Fibroblast of lung (primary cell): ENCODE measurements around the gene CRISP1. TPM values are rescaled to one million over a fixed set of nuclear protein-coding genes. Genes with fewer than 3 reads are reported as not detected.

Experiments used
- DNase-seq, 2 donors: peaks; one replicate each; pipeline versions ENCODE4 v3.0.0 to v3.0.0-alpha.2; 2010; ENCODE audit warnings: low read depth in 2 of 2
- H2AFZ ChIP-seq: 2 replicates; pipeline ENCODE4 v1.5.1; 2012; ENCODE audit warnings: low read length, control low read depth, inconsistent platforms
- H3K27ac ChIP-seq: 2 replicates; pipeline ENCODE4 v1.5.1; 2011; ENCODE audit warnings: low read length, control low read depth; ENCODE audit not compliant: insufficient read depth
- H3K27me3 ChIP-seq: 2 replicates; pipeline ENCODE4 v1.5.1; 2011; ENCODE audit warnings: mild to moderate bottlenecking, low read length; ENCODE audit not compliant: control insufficient read depth, insufficient read depth
- H3K36me3 ChIP-seq: 2 replicates; pipeline ENCODE4 v1.5.1; 2011; ENCODE audit warnings: low read length; ENCODE audit not compliant: control insufficient read depth, insufficient read depth
- H3K4me1 ChIP-seq: 2 replicates; pipeline ENCODE4 v1.5.1; 2011; ENCODE audit warnings: low read length; ENCODE audit not compliant: control insufficient read depth, insufficient read depth; ENCODE audit errors: extremely low read depth
- H3K4me2 ChIP-seq: 2 replicates; pipeline ENCODE4 v1.5.1; 2011; ENCODE audit warnings: low read length, control low read depth; ENCODE audit not compliant: insufficient read depth; ENCODE audit errors: extremely low read depth
- H3K4me3 ChIP-seq, 4 experiments: fragments of 200-600 bp in 1 of 4; sonication (generic) in 1 of 4; replicated peaks in 1 of 4; 2 replicates each; pipeline ENCODE4 v1.5.1; 2011 to 2016; ENCODE audit warnings: low read length in 4 of 4, low read depth in 3 of 4, mild to moderate bottlenecking in 3 of 4, control low read depth in 2 of 4, inconsistent platforms in 1 of 4, mixed read lengths in 1 of 4; ENCODE audit not compliant: insufficient read depth in 1 of 4; ENCODE audit errors: control extremely low read depth in 1 of 4
- H3K79me2 ChIP-seq: 2 replicates; pipeline ENCODE4 v1.5.1; 2012; ENCODE audit warnings: mild to moderate bottlenecking, low read length, inconsistent platforms; ENCODE audit not compliant: control insufficient read depth, insufficient read depth
- H3K9ac ChIP-seq: 2 replicates; pipeline ENCODE4 v1.5.1; 2011; ENCODE audit warnings: mild to moderate bottlenecking, low read length, control low read depth; ENCODE audit not compliant: insufficient read depth
- H3K9me3 ChIP-seq: 2 replicates; pipeline ENCODE4 v1.5.1; 2012; ENCODE audit warnings: low read depth, low read length; ENCODE audit not compliant: control insufficient read depth, insufficient read depth
- H4K20me1 ChIP-seq: 2 replicates; pipeline ENCODE4 v1.5.1; 2011; ENCODE audit warnings: low read length; ENCODE audit not compliant: control insufficient read depth, insufficient read depth; ENCODE audit errors: extremely low read depth
- CTCF ChIP-seq, 2 donors: IDR thresholded peaks in 1 of 2; conservative IDR thresholded peaks in 1 of 2; 1 replicate in 1 of 2; 2 replicates in 1 of 2; pipeline ENCODE4 v1.5.1; 2011 to 2012; ENCODE audit warnings: low read length in 2 of 2, control low read depth in 1 of 2, inconsistent platforms in 1 of 2, low read depth in 1 of 2, mild to moderate bottlenecking in 1 of 2
- EZH2 ChIP-seq: IDR thresholded peaks from 2 replicates; pipeline ENCODE4 v1.5.1; 2012; ENCODE audit warnings: low read length, control low read depth, mild to moderate bottlenecking; ENCODE audit errors: missing control alignments
- polyA plus RNA-seq, 2 donors: library from polyadenylated mRNA; depleted of rRNA in 1 of 2; stranded (reverse) in 1 of 2; unstranded in 1 of 2; fragments of >200 nt; gene quantifications; 2 replicates each; pipeline ENCODE4 v1.2.1, GENCODE V29; 2011 to 2012; ENCODE audit warnings: missing spikeins in 1 of 2
- total RNA-seq: library from RNA; depleted of rRNA; stranded (reverse); fragments of >200 nt; gene quantifications from 2 replicates; pipeline ENCODE4 v1.2.1, GENCODE V29; 2014

CRISP1 gene
- total and polyA plus RNA-seq, 2 donors (not counting 1 experiment from before 2014, with no cell fraction given), result not detected

GRCh38 chr6:49906526-49906925 lies 40.2 kb upstream of the CRISP1 start:
- no peak overlapping the region for H3K4me2 ChIP-seq
- no peaks in the 10 kb centered on the region for H3K27me3 ChIP-seq
- H3K27ac ChIP-seq, result no peak overlapping the region
- H3K9ac ChIP-seq, result no peak overlapping the region
- no peaks in the 10 kb centered on the region for H4K20me1 ChIP-seq
- no peak overlapping the region for H3K4me3 ChIP-seq
- no peaks in the 10 kb centered on the region for H3K4me1 ChIP-seq
- H3K36me3 ChIP-seq, result no peaks in the 10 kb centered on the region
- DNase-seq, result peak in 1 of 2 donors; percentile 35
- no peaks in the 10 kb centered on the region for H3K9me3 ChIP-seq
- H3K79me2 ChIP-seq, result no peaks in the 10 kb centered on the region
- TF ChIP-seq CTCF (conservative IDR thresholded peaks at IDR 0.05 in 1 of 2, IDR thresholded peaks at IDR 0.05 in 1 of 2; ENCODE audit: low read depth in 1 of 2, low read length in 2 of 2), result no peak
- no peak for TF ChIP-seq EZH2
- no peak overlapping the region for H2AFZ ChIP-seq

DNA sequence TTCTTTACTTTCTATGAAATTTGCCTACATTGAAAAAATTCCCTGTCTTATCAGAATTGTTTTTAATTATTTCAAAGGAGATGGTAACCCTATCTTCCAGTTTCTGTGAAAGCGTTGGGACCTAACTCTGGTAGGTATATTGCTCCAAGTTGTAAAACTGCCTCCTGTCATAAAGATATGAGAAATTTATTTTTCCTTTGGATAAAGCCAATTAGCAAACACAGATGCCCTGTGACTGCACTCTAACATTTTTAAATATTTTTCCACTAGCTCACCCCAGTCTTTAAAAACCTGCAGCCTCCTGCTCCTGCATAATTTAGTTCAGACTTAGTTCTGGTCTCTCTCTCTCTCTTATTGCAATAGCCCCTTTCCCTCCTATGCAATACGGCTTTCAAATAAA lies 39.0 kb upstream of the CRISP1 start:
- TF ChIP-seq EZH2 (no peak), CTCF (conservative IDR thresholded peaks at IDR 0.05 in 1 of 2, IDR thresholded peaks at IDR 0.05 in 1 of 2; ENCODE audit: low read depth in 1 of 2, low read length in 2 of 2) (no peak)
- Histone ChIP-seq H3K4me1 (no peaks in the 10 kb centered on the region), H3K4me2 (no peak overlapping the region), H3K27me3 (no peaks in the 10 kb centered on the region), H3K4me3 (no peak overlapping the region), H3K27ac (no peak overlapping the region), H3K9ac (no peak overlapping the region), H4K20me1 (no peaks in the 10 kb centered on the region), H3K79me2 (no peaks in the 10 kb centered on the region), H3K36me3 (no peaks in the 10 kb centered on the region), H3K9me3 (no peaks in the 10 kb centered on the region), H2AFZ (no peak overlapping the region)
- DNase-seq, result no peak

DNA sequence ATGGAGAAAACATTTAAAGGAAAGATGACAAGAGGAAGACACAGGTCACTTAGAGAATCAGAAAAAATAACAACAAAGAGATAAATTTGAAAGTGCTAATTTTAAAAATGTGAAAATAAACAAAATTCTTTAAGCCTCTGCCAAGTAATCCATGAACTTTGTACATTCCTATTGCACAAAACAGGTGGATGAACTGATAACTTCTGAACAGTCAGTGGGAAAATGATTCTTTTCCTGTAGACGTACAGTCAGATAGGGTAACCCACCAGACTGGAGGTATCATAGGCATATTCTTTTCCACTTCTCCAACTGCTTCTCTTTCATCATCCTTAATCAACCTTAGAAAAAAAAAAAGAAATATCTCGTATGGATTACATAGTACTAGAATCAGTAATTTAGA lies 36.5 kb upstream of the CRISP1 start:
- Histone ChIP-seq H3K9me3 (no peaks in the 10 kb centered on the region), H3K4me2 (no peak overlapping the region), H3K36me3 (no peaks in the 10 kb centered on the region), H2AFZ (no peak overlapping the region), H3K27ac (no peak overlapping the region), H3K27me3 (no peaks in the 10 kb centered on the region), H3K4me3 (no peak overlapping the region), H4K20me1 (no peaks in the 10 kb centered on the region), H3K79me2 (no peaks in the 10 kb centered on the region), H3K4me1 (no peaks in the 10 kb centered on the region), H3K9ac (no peak overlapping the region)
- no peak for DNase-seq
- TF ChIP-seq CTCF (conservative IDR thresholded peaks at IDR 0.05 in 1 of 2, IDR thresholded peaks at IDR 0.05 in 1 of 2; ENCODE audit: low read depth in 1 of 2, low read length in 2 of 2) (no peak), EZH2 (no peak)
